ENCODE results near the gene LRRTM3. TPM values are rescaled to one million over a fixed set of nuclear protein-coding genes. Genes with fewer than 3 reads are reported as not detected.

LRRTM3 gene
- total RNA-seq, 1 experiment from 2014 or later = not detected

- H3K27me3 ChIP-seq (replicated peaks; ENCODE audit: control insufficient read depth, insufficient read depth, low read length) = no peaks in the 10 kb centered on the region; the same call in 1 of the 2 replicates
- H3K4me3 Mint-ChIP-seq (ENCODE audit: unreplicated experiment) = no peak overlapping the region
- DNase-seq = no peak
- ChIA-PET POLR2A (no interaction called here), CTCF (interaction anchor here (0.6 to 1.4 kb wide), 5 partner anchors 15 to 1913 kb away, joined by 3 to 17 read pairs (median 3); no protein-coding TSS in a partner anchor)
- no peaks in the 10 kb centered on the region for H3K36me3 Mint-ChIP-seq (ENCODE audit: insufficient read depth, unreplicated experiment)
- no peaks in the 10 kb centered on the region for H3K9me3 Mint-ChIP-seq (ENCODE audit: unreplicated experiment)
- intact Hi-C loops (cut with micrococcal nuclease; ENCODE audit: unreplicated experiment) = loop anchor here (1.0 to 5.0 kb wide), 8 partner anchors 15 to 1574 kb away; no protein-coding TSS in a partner anchor
- H3K4me3 ChIP-seq (ENCODE audit: low read depth, low read length) = no peak overlapping the region
- no peaks in the 10 kb centered on the region for H3K4me1 ChIP-seq
- H3K9me3 ChIP-seq = no peaks in the 10 kb centered on the region
- BruUV-seq (replicated peaks) = no TSS peak
- H3K27me3 Mint-ChIP-seq (ENCODE audit: insufficient read depth, unreplicated experiment) = peaks cover 23% of the 10 kb centered on the region
- H3K36me3 ChIP-seq (ENCODE audit: control insufficient read depth, insufficient read depth, low read length) = no peaks in the 10 kb centered on the region
- no peak overlapping the region for H3K27ac Mint-ChIP-seq (ENCODE audit: unreplicated experiment)
- H3K4me1 Mint-ChIP-seq (ENCODE audit: low read depth, unreplicated experiment) = no peaks in the 10 kb centered on the region
- TF ChIP-seq CTCF (IDR thresholded peaks at IDR 0.05; ENCODE audit: insufficient read depth in 1 of 2, low read depth in 1 of 2, low read length in 1 of 2, severe bottlenecking in 1 of 2, unreplicated experiment in 1 of 2) = no peak
Measured at GRCh38 chr10:66931949-66932343, 6.1 kb downstream of the LRRTM3 start.

- intact Hi-C loops (cut with micrococcal nuclease; ENCODE audit: unreplicated experiment) = loop anchor here (5.0 kb wide), 1 partner anchor 373 kb away; no protein-coding TSS in a partner anchor
- H3K4me1 Mint-ChIP-seq (ENCODE audit: low read depth, unreplicated experiment) = no peaks in the 10 kb centered on the region
- H3K9me3 Mint-ChIP-seq (ENCODE audit: unreplicated experiment) = no peaks in the 10 kb centered on the region
- Histone ChIP-seq H3K27me3 (replicated peaks; ENCODE audit: control insufficient read depth, insufficient read depth, low read length) (no peaks in the 10 kb centered on the region), H3K9me3 (no peaks in the 10 kb centered on the region), H3K4me3 (ENCODE audit: low read depth, low read length) (no peak overlapping the region), H3K36me3 (ENCODE audit: control insufficient read depth, insufficient read depth, low read length) (no peaks in the 10 kb centered on the region), H3K4me1 (no peaks in the 10 kb centered on the region)
- H3K27ac Mint-ChIP-seq (ENCODE audit: unreplicated experiment) = no peak overlapping the region
- POLR2A ChIA-PET = no interaction called here
- H3K4me3 Mint-ChIP-seq (ENCODE audit: unreplicated experiment) = no peak overlapping the region
- CTCF ChIA-PET = interaction anchor here (1.4 kb wide), 1 partner anchor 586 kb away, joined by 4 read pairs; no protein-coding TSS in a partner anchor
- BruUV-seq (replicated peaks) = no TSS peak
- peaks cover 17% of the 10 kb centered on the region for H3K27me3 Mint-ChIP-seq (ENCODE audit: insufficient read depth, unreplicated experiment)
- DNase-seq = no peak
- no peak for TF ChIP-seq CTCF (IDR thresholded peaks at IDR 0.05; ENCODE audit: insufficient read depth in 1 of 2, low read depth in 1 of 2, low read length in 1 of 2, severe bottlenecking in 1 of 2, unreplicated experiment in 1 of 2)
- no peaks in the 10 kb centered on the region for H3K36me3 Mint-ChIP-seq (ENCODE audit: insufficient read depth, unreplicated experiment)
Measured at GRCh38 chr10:66934711-66935110, 8.9 kb downstream of the LRRTM3 start.

GRCh38 chr10:66940965-66941364 lies 15.1 kb downstream of the LRRTM3 start:
- BruUV-seq (replicated peaks) = no TSS peak
- intact Hi-C loops (cut with micrococcal nuclease; ENCODE audit: unreplicated experiment) = no loop called here

More at GRCh38 chr10:66940965-66941364, 15.1 kb downstream of the LRRTM3 start:
- H3K9me3 Mint-ChIP-seq (ENCODE audit: unreplicated experiment) = no peaks in the 10 kb centered on the region
- ChIA-PET CTCF (no interaction called here), POLR2A (no interaction called here)
- H3K36me3 Mint-ChIP-seq (ENCODE audit: insufficient read depth, unreplicated experiment) = no peaks in the 10 kb centered on the region
- no peak overlapping the region for H3K27ac Mint-ChIP-seq (ENCODE audit: unreplicated experiment)
- Histone ChIP-seq H3K27me3 (replicated peaks; ENCODE audit: control insufficient read depth, insufficient read depth, low read length) (no peaks in the 10 kb centered on the region), H3K36me3 (ENCODE audit: control insufficient read depth, insufficient read depth, low read length) (no peaks in the 10 kb centered on the region), H3K9me3 (no peaks in the 10 kb centered on the region), H3K4me1 (no peaks in the 10 kb centered on the region), H3K4me3 (ENCODE audit: low read depth, low read length) (no peak overlapping the region)
- H3K4me3 Mint-ChIP-seq (ENCODE audit: unreplicated experiment) = no peak overlapping the region
- no peak for DNase-seq
- no peaks in the 10 kb centered on the region for H3K4me1 Mint-ChIP-seq (ENCODE audit: low read depth, unreplicated experiment)
- TF ChIP-seq CTCF (IDR thresholded peaks at IDR 0.05; ENCODE audit: insufficient read depth in 1 of 2, low read depth in 1 of 2, low read length in 1 of 2, severe bottlenecking in 1 of 2, unreplicated experiment in 1 of 2) = no peak
- peaks cover 22% of the 10 kb centered on the region for H3K27me3 Mint-ChIP-seq (ENCODE audit: insufficient read depth, unreplicated experiment)

Measured in Caco-2 (cell line).